ENCODE data around the gene B4GALNT2.
A peak's percentile ranks its signal among the peaks of the same experiment; 100 is the strongest.

The B4GALNT2 gene

DNA sequence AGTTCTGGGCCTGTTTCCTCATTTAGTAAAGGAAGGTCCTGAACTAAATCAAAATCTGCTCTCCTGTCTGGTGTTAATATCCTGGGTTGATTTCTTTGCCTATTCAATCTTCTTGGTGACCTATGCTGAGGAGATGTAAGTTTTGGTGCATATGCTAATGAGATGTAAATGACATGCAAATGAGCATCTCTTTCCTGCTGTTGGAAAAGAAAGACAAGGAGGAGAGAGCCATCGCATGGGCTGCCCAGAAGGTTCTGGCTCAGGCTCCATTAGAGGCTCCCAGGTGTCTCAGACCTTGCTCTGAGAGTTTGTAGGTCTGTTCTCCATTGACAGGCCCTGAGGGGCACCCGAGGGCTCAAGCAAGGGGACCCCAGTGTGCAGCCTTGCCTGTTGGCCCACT, 81.3 kb downstream of the B4GALNT2 start:
- no peak for DNase-seq (ENCODE audit: low read depth)

DNA sequence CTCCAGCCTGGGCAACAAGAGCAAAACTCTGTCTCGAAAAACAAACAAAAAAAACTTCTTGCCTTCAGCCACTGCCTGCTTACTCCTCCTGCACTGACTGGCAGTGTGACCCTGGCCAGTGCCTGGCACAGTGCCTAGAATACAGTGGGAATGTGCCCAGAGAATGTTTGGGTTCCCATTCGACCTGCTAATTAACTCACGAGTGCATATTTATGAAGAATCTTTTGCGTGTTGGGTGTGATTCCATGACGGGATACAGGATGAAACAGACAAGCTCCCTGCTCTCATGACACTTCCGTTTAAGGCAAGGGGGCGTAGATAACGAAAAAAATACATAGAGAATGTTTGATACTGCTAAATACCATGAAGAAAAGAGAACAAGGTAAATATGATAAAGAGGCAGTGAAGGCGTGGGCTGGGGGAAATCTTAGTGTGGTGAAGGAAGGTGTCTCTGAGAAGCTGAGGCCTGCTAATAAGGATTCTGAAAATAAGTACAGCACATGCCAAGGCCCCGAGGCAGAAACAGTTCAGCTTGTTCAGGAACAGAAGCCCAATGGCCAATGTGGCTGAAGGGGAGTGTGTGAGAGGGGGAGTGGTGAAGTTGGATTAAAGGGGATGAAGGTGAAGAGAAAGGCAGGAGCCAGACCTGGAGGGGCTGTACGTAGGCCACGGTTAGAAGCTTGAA, 82.2 kb downstream of the B4GALNT2 start:
- DNase-seq (ENCODE audit: low read depth) = no peak

DNA sequence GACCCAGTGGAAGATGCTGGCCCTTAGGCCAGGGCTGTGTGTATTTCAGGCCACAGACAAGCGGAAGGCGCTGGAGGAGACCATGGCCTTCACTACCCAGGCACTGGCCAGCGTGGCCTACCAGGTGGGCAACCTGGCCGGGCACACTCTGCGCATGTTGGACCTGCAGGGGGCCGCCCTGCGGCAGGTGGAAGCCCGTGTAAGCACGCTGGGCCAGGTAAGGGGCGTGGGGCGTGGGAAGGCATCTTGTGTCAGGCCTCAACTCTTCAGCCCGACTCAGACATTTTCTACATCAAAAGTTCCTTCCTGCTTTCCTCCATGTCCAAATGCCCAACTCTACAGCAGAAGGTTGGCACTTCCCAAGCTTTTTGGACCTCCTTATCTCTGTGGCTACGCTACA, 83.9 kb downstream of the B4GALNT2 start:
- no peak for DNase-seq (ENCODE audit: low read depth)

DNA sequence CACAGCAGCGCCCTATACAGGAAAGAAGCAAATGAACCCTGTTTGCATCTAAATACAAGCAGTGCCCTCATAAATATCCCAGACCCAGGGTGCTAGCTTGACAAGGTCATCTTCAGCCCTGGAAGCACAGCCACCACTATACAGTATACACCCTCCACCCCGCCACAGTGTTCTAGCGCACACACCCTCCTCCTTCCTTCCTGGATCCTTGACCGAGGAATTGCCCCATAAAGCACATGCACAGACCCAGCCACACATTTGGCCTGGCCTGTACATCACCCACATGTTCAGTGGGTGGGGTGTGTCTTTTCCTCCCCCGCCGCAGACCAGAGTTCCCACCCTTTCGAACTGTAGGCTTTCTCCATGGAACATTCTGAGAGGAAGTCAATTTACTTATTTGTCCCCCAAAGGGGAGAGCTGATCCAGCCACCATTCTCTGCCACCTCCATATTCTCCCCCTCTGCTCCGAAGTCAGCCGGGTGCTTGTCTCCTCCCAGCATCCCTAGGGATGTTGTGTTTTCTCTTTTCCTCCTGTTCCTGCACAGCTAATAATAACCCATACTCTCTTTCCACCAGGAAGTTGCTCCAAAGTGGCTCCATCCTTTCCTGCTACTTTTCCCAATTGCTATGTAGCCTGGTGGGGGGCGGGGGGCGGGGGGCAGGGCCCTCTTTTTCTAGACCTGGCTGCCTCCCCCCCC, 84.5 kb downstream of the B4GALNT2 start:
- no peak for DNase-seq (ENCODE audit: low read depth)

DNA sequence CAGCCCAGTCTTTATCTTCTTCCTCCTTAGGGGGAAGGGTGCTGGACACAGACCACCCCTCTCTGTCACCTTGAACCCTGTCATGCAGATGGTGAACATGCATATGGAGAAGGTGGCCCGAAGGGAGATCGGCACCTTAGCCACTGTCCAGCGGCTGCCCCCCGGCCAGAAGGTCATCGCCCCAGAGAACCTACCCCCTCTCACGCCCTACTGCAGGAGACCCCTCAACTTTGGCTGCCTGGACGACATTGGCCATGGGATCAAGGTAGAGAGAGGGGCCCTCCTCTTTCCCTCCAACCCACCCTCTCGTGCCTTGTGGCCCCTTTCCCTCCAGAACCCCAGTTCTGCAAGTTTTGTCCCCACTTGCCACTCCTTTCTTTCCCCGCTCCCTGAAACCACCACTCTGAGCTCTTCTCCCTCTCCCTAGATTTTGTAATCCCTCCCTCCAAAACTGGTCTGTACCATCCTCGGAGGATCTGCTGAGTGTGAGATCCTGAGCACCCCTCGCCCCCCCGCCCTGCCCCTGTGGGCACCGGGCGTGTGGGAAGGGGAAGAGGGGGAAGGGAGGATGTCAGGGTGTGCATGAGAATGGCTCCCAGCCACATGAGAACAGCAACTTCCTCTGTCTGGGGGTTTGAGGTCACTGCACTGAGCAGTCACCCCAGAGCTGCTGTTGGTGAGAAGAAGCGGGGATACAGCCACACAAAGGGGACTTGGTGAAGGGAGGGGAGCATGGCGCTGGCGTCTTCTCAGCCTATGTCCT, 85.3 kb downstream of the B4GALNT2 start:
- no peak for DNase-seq (ENCODE audit: low read depth)

DNA sequence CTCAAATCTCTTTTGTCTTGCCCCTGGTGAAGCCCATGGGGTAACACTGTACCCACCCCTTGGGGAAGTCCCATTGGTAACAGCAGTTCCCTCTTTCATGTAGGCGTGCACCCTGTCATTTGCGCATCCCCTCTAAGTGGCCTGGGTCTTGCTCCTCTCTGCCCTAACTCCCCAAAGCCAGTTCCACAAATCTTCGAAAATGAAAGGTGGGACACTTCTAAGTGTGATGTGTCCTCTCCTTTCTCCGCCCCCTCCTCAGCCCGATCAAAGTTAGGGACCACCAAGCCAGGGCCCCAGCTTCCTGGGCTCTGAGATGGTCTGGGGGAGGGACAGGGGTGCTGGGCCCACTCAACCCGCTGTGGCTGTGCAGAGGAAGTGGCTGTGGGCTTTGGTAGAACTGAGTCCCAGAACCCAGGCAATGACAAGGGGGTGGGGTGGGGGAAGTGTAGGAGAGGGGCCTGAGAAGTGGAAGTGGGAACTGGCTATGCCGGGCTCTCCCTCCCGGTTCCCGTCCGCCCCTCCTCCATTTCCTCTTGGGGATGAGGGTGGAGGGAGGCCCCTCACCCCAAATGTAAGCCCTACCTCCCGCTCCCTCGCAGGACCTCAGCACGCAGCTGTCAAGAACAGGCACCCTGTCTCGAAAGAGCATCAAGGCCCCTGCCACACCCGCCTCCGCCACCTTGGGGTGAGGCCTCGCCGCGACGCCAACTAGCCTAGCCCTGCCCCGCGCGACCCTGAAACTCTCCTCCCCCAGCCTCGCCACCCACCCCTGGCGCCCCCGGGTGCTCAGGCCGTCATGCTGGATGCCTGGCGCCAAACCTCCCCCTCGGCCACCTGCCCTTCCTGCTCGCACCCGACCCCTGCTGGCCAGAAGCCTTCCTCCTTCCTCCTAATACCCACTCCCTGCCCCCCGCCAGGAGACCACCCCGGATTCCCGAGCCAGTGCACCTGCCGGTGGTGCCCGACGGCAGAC, 86.7 kb downstream of the B4GALNT2 start:
- DNase-seq (ENCODE audit: low read depth) = no peak

DNA sequence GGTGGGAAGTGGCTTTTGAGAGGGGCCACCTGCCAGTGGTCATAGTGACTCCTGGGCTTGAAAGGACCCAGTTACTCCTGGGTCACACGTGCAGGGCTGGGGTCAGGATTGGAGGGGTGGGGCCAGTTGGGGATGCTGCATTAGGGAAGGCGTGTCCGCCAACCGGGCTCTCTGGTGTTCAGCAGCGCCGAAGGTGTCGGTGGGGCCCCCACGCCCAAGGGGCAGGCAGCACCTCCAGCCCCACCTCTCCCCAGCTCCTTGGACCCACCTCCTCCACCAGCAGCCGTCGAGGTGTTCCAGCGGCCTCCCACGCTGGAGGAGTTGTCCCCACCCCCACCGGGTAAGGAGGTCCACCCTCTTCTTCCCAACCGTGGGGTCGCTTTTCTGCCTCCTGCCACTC, 87.4 kb downstream of the B4GALNT2 start:
- DNase-seq (ENCODE audit: low read depth) = no peak

DNA sequence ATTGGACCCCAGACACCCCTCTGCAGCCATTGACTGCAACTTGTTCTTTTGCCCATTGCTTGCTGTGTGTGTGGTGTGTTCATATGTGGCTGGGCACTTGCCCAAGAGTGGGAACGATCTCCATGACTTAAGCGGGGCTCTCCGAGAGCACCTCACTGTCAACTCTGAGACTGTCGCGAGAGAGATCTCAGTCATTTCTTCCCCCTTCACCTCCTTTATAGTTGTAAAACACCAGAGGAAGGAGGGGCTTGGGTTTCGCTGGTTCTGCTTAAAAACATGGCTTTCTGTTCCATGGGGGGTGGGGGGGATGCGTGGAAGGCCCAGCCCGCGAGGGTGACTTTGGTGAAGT, 90.6 kb downstream of the B4GALNT2 start:
- no peak for DNase-seq (ENCODE audit: low read depth)

DNA sequence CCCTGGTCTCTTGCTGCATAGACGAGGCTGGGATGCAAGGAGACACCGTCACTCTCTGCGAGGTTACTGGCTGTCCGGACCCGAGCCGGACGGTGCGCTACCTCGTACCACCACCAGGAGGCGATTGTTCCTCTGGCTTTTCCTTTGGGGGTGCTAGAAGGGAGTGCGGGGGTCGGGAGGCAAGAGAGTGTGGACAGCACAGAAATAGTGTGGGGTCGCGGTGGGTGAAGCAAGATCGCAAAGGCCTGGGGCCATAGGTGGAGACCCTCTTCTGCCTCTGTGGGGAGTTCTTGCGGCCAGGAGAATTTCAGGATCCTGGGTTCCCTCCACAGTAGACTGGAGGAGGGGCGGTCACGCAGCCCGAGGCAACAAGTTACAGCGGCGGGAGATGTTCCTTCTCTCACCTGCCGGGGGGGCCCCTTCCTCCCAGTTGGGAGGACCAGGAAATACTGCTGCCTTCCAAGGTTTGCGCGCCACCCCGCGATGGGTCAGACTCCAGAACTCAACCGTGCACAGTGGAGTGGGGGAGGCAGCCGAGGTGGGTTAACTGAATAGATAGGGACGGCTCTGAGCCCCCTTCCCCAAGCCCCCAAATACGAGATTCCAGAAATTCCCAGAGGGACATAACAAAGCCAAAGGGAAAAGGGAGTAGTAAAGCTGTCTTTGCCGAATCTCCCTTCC, 91.1 kb downstream of the B4GALNT2 start:
- peak; percentile 56 for DNase-seq (ENCODE audit: low read depth)

DNA sequence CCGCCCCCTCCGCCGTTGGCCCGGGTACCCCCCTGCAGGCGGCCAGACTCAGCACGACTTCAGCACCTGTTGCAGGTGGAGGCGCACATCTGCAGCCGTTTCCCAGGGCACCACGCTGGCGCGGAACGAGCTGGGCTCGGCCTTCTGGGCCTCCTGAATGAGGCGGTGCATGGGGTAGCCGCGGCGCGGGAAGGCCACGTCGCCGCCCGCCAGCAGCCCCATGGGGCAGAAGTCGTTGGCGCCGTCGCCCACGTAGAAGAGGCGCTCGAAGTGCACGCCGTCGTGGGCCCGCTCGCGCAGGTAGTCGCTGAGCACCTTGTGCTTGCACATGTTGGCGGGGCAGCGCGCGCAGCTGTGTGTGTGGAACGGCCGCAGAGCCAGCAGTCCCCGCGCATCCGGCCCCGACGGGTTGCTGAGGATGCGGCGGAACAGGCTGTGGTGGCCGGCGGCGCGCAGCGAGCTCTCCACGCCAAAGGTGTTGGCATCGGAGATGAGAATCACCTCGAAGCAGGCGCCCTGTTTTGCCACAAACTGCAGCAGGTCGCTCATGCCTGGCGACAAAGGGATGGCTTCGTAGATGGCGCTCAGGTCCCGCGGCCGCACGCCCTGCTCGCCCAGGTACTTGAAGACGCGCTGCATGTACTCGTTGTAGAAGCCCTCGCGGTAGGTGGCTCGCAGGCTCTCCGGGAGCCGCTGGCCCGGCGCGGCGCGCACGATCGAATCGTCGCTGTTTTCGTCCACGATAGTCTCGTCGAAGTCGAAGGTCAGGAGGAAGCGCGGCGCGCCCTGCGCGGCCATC, 91.8 kb downstream of the B4GALNT2 start:
- no peak for DNase-seq (ENCODE audit: low read depth)

DNA sequence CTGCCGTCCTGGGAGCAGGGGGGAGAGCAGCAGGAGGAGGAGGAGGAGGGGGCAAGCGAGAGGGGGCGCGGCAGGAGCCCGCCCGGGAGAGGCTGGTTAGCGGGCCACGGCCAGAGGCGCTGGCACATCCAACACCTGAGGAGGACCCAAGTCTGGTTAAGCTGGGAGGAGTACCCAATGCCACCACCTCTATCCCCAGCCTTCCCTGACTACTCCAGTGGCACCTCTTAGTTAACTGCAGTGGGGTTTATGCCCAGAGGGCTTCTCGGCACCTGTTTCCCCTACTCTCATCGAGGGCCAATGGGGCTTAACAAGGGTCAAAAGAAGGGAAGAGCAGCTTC, 92.4 kb downstream of the B4GALNT2 start:
- DNase-seq (ENCODE audit: low read depth) = no peak

DNA sequence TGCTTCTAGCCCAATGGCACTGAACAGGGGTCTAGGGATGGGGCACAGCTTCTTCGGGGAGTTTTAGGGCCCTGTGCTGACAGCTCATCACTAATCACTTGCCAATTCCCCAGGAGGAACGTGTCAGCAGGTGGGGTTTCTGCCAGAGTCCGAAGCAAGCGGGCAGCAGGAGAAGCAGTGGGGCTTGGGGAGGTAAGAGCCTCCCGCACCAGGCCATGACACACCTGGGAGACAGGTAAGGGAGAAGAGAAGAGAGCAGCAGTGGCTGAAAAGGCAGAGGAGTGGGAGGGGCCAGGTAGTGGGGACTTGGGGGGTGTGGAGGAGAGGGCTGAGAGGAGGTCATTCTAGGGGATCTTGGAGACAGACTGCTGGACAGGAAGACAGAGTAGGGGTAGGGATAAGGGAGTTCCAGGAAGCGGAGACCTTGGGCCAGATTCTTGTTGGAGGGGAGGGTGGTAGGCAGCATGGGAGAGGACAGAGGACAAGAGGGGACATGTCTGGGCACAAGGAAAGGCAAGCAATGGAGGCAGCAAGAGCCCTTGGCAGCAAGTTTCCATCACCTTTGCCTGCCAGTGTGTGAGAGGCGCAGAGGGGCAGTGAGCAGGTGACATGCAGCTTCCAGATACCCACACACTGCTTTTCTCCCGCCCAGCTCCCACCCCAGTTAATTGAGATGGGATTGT, 93.1 kb downstream of the B4GALNT2 start:
- DNase-seq (ENCODE audit: low read depth) = no peak

All from stimulated activated CD8-positive, alpha-beta memory T cell treated with anti-CD3 and anti-CD28 coated beads, Interleukin-15, amount 100 ng/mL, for 1 hour (primary cell).